NCI-H82 (cell line): ENCODE results near the gene SDK2.

Experiments
- DNase-seq: peaks from one replicate; lab custom pipeline; 2025; lab: John Stamatoyannopoulos, UW

SDK2 gene

DNA sequence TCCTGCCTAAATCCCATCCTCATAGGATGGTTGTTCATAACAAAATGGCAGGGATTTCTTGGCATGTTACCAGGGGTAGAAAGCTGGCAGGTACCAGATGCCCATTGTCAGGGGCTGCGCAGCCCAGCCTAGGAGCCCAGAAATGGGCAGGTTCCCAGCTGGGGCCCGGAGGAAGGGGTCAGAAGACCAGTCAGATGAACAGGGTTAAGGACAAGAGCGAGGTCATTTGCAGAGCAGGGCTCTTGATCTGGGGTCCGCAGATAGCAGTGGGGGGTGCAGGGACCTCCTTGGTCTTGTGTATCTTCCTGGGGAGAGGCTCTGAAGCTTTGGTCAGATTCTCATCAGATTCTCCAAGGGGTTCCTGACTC, 280.1 kb downstream of the SDK2 start:
- DNase-seq, result no peak

DNA sequence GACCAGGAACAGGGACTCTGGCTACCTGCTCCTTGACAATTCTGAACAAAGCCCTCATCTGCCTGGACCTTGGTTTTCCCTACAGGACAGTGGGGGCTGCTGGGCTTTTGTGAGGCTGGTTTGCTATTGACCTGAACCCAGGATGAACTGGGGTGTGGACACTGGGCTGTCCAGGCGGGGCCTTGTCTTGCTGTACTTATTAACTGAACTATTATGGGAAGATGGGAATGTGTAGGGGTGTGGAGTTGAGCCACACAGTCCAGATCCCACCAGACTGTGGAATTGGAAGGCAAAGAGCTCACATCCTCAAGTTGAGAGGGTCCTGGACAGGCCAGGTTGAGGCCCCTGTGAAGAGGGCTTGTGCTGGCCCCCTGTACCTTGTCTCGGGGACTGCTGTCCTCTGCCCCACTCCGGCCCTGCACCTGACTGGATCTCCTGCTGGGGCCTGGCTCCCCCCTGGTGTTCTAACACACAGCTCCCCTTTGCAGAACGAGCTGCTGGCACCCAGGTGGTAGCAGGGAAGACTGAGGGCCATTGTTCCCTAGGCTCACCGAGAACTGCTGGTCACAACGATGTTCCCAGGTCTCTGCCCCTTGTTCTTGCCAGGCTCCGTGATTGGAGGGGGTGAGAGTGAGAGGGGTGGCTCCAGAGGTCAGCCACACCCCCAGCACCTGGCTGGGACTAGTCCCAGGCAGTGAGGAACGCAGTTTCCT, 280.6 kb downstream of the SDK2 start:
- no peak for DNase-seq

DNA sequence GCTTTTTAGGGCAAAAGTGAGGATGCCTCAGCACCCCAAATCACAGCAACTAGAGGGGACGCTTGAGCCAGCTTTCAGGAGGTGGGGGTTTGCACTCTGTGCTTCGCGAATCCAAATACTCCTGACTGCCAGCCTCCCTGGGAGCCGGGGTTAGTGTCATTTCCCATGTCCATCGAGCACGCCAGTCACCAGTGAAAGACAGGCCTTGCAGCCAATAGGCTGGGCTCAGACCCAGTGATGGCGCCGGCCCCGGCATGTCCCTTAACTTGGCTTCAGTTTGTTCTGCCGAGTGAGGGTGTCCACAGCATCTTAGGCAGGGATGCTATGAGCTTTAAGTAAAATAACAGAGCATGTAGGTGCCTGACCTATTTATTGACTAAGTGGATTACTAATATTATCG, 281.5 kb downstream of the SDK2 start:
- DNase-seq, result no peak

DNA sequence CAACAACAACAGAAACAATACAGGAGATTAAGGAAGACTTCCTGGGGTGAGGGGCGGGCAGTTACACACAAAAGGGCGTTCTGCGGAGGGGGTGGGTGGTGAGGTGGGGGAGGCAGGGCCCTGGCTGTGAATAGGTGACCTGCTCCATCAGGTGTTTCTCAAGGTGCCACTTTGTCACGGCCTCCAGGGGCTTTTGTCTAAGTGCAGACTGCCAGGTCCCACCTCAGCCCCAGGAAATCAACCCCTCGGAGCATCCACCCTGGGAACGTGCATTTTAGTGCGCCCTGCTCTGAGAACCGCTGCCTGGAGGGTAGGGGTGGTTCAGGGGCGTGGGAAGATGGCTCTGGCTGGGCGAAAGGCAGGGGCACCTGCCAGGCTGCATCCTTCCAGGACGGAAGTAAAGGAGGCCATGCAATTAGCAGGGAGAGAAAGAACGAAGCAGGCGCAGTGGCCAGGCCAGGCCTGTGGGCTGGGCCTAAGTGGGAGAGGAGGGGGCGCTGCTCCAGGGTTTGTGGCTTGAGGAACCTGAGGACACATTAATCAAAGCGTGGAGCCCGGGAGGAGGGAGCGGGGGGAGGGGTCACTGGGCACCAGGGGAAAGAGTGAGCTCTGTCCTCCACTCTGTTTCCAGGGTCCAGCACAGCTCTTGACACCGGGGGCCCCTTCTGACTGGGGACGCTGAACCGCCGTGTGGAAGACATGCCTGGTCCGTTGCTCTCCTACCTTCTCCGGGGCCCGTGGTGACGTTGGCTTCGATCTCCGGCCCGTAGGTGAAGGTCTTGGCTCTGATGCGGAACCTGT, 283.1 kb downstream of the SDK2 start:
- peak; percentile 20 for DNase-seq

DNA sequence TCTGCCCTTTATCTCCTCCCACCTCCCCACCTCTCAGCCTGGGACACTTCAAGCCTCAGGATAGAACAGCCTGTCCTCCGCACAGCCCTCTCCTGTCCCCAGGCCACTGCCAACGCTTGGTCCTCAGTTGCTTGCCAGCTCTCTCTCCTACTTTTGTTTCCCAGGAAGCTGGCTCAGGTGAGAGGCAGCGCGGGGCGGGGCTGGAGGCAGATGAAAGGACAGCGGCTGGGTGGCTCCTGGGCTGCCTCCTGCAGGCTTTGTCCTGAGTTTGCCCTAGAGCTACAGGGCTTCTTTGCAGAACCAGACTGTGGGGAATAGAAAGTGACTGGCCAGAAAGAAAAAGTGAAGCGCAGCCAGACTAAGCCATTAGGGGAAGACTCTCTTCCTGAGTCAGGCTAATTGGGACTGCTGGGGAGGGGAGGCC, 284.2 kb downstream of the SDK2 start:
- no peak for DNase-seq

DNA sequence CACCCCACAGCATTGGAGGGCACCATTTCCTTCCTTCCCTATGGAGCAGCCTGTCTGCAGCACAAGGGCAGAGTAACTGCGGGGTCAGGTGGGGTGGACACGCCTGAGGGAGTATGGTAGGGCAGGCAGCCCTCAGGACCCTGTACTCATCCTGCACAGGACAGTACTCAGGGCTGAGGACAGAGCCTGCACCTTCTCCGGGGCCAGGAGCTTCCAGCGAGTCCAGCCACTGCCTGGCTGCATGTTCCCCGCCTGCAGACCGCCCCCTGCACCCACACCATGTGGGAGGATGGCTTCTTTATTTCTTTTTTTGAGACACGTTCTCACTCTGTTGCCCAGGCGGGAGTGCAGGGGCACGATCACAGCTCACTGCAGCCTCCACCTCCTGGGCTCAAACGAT, 284.9 kb downstream of the SDK2 start:
- DNase-seq, result no peak

DNA sequence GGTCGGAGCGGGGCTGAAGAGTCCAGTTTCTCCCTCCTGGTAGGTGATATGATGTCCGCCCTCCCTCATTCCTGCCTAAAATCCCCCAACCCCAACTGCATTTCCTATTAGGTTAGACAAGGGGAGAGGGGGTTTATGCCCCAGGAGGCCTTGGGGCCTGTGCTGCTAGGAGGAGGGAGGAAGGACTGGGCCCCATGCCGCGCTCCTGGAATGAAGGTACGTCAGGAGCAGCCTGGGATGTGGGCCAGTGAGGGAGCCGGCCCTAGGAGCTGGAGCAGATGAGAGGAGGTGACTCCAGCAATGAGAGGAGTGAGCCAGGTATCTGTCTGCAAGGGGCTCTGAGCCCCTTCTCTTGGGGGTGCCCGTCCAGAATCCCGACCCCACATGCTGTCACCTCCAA, 285.6 kb downstream of the SDK2 start:
- no peak for DNase-seq

DNA sequence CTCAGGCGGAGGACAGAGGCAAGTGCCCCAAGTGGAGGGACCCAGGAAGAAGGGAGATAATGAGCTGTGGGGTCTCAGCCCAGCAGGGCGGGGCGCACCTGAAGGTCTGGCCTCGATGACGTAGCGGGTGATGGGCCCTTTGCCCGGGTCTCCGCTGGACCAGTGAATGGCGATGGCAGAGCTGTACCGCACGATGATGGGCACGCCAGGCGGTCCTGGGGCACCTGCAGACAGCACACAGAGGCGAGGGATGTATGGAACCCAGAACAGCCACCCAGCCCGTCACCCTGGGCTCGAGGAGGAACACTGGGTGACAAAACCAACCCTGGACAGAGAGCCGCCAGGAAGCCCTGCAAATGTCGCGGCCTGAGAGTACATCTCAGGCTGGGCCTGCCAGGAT, 286.3 kb downstream of the SDK2 start:
- no peak for DNase-seq

DNA sequence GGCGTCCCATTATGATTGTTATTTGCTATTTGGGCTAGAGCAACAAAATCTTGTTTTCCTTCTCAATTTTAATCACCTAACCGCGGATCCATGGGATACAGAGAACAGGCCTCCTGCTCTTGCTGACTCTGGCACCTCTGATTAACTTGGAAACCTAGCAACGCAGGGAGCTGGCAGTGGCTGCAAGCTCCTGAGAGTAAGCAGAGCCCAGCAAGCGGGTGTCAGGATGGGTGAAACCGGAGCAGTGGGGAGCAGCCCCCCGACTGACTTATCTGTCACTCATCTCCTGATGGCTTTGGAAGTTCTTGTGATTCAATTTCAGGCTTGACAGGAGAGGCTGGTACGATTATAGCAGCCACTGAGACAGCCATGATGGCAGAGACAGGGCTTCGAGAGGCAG, 286.9 kb downstream of the SDK2 start:
- no peak for DNase-seq

DNA sequence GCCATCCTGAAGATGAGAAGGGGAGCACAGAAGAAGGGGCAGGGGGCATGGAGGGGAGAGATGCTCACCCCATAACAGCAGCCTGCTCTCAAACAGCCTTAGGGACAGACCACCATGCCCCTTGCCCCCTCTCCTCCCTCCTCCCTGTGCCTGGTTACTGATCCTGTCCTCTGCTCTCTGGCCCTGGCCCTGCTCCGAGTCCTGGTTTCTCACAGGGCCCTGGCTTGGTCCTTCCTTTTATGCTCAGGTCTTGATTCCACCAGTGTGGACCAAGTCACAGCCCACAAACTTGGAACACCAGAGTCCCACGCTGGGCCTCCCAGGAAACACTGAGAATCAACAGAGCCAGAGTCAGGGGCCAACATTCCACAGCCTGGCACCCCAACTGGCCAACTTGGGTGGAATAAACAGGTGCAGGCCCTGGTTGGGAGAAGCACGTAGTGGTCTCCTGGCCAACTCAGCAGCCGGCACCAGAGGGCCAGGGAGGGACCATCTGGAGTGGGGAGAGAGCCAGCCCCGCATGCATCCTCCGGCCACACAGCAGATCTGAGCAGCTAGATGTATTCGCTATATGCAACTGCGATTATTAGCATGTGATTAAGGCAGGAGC, 287.6 kb downstream of the SDK2 start:
- DNase-seq, result no peak

DNA sequence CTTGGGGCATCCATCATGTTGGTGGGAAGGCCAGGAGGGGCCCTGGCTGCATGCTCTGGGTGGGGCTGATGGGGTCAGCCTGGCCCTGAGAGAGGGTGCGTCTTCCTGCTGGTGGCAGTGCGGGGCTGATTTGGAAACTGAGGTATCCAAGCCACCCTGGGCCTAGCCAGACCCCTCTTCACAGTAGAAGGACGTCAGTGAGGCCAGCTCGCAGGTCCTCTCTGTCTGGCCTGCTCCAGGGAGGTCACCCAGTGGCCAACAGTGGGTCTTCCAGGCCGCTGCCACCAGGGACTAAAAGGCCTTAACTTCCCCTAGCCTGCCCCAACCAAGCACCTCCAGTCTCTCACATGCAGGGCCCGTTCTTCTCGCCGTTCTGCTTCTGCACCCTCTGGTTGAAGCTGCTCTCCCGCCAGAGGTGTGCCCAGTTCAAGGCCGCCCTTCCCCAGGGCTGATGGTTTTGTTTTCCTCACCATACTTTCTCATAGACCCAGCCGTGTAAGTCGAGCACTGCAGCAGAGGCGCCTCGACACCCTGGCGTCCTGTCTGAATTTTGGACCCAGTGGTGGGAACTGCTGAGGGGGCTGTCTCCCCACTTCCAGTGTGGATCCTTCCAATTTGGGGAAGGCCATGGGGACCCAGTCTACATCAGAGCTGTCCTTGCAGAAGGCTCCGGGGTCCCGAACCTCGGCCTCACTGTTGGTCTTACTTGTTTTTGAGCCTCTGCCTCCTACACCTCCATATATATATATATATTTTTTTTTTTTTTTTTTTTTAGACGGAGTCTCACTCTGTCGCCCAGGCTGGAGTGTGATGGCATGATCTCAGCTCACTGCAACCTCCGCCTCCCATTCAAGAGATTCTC, 289.6 kb downstream of the SDK2 start:
- no peak for DNase-seq

DNA sequence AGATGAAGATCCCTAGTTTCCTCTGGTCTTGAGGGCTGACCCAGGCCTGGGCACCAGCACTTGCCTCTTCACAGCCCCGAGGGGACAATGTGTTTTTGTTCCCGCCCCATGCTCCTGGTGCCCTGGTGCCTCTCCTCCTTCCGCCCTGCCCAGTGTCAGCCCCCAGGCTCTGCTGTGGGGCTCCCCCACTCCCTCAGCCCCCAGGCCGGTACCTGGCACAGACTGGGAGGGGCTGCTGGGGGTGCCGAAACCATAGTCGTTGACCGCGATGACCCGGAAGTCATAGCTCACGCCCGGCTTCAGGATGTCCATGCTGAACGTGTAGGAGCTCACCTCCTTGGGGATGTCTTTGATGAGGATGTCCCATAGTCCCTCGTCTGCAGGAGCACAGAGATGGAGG, 292.0 kb downstream of the SDK2 start:
- no peak for DNase-seq

DNA sequence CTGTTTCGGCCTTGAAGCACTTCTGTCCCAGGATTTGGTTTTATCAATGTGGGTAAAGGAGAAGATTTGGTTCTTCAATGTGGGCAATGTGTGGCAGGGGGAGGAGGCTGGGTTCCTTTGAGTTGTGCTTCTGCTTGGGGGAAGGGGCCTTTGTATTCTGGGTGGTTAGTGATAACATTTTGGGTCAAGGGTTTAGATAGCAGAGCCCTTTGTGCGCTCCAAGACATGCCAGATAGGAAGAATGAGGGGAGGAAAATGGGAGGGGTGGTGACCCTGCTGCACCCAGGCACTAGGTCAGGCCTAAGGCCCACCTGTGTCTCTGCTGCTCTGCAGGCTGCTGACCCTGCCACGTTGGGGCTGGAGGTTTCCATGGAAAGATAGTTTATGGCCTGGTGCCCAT, 292.5 kb downstream of the SDK2 start:
- DNase-seq, result no peak

DNA sequence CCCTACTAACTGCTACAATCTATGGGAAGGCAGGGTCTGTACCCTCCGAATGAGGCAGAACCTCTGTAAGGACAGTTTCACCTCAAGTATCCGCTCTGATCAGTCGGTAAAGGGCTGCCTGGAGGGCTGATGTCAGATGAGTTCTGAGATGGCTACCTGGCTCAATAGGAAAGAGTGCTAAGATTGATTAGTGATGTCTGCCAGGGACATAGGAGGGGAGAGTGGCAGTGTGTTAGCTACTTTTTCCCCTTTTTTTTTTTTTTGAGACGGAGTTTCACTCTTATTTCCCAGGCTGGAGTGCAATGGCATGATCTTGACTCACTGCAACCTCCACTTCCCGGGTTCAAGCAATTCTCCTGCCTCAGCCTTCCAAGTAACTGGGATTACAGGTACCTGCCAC, 293.4 kb downstream of the SDK2 start:
- DNase-seq, result no peak

DNA sequence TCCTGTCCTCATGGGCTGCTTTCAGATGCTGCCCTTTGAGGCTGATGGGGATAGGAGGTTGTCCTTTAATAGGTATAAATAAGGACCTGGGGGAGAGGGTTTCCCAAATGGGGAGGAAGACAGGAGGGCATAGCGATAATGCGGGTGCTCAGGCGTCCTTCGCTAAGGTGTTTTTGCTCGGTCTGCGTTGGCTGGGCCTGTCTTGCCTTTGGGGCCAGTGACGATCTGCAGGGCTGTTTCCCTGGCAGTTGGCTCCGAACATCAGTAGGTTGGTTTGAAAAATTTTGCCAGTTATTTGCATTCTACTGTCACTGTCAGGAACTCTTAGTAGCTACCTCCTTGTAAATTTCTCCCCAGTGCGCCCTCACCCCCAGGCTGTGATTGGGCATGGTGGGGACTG, 294.6 kb downstream of the SDK2 start:
- DNase-seq, result no peak

DNA sequence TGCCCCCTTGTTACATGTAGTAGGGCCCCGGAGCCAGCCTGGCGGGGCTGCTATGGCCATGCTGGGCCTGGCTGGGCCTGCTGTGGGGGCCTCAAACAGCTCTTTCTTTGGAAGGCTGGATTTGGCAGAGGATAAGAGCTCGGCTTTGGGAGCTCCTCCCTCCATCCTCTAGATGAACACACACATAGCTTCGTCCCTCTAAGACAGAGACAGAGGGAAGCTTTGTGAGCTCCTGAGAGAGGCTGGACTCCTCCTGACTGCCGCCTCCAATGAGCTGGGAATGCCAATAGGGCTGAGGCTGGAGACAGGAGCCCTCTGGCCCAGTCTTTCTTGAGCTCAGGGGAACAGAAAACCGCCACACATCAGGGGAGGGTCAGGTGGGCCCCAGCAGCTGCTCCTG, 295.1 kb downstream of the SDK2 start:
- peak; percentile 71 for DNase-seq

DNA sequence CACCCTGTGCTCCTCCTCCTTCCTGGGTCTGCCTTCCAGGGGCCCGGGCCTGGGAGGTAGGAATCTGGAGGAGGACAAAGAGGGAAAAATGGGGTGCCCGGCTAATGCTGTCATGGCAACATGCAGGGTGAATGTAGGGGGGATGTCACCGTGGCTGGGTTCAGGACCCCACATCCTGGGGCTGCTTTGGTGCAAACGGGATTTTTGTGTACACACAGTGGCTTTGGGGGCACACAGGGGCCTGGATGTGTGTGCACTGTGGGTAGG, 295.5 kb downstream of the SDK2 start:
- DNase-seq, result no peak

DNA sequence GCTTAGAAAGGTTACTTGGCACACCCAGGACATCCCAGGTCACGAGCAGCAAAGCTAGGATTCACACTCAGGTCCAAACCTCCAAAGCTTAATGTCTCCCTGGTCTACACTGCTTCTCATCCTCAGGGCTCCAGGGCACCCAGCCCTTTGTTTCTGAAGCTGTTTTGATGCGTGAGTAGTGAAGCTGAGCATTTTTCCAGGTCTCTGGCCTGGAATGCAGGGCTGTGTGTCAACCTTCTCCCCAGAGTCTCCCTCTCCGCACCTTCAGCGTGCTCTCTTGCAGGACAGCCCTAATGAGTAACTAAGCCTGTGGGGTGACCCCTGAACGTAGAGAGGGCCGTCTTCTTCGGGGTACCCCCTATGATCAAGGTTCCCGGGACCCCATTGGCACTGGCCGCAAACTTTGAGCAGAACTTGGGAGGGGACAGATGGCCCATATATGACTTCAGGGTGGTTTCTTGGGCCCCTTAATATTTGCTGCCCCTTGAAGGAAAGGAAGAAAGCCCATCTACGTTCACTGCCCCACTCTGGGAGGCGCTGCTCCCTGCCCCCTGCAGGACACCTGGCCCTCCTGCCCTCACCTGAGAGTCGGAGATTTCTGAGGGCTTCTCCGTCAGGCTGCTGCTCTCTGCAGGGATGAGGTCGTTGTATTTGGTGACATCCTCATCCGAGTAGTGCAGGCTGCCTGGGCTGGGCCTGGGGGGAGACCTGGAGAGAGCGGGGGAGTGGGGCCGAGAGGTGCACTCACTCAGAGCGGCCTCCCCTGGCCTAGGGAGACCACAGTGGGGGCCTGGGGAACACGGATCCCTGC, 296.0 kb downstream of the SDK2 start:
- DNase-seq, result no peak

DNA sequence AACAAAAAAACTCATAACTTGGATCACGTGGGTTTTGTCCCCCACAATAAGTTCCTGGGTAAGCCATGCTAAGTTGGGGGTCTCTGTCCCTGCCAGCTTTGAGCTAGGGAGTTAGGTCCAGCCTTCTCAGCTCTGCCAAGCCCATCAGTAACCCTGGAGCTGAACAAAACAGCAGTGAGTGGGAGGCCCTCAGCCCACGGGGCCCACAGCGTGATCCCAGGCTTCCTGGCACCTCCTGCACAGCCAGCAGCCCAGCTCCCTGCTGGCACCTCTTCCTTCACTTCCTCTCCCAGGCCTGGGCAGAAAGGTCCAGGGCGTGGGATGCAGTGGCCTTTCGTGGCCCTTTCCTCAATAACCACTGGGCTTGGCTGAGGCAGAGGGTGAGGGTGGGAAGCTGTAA, 296.9 kb downstream of the SDK2 start:
- DNase-seq, result no peak

DNA sequence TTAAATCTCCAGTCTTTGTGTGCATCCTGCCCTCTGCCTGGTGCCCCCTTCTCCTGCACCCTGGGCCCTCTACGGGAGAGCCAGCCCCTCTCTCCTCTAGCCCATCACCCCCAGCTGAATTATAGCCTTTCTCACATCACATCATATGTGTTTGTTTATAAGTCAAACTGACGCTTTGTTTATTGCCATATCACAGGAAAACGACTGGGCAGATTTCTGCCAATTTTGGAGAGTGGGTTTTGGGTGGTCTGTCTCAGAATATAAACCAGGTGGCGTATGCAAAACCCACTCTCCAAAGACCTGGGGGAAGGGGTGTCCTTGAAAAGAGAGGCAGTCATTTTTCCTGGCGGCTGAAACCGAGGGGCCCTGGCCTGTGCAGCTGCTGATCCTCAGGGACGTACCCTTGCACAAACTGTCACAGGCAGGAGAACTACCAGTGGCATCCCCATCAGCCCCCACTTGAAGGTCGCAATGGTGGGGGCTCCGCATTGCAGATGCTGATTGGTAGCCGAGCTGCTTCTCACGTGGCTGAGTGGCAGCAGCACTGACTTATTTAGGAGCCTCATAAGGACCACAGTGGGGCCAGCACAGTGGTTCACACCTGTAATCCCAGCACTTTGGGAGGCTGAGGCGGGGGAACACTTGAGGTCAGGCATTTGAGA, 297.6 kb downstream of the SDK2 start:
- DNase-seq, result no peak

DNA sequence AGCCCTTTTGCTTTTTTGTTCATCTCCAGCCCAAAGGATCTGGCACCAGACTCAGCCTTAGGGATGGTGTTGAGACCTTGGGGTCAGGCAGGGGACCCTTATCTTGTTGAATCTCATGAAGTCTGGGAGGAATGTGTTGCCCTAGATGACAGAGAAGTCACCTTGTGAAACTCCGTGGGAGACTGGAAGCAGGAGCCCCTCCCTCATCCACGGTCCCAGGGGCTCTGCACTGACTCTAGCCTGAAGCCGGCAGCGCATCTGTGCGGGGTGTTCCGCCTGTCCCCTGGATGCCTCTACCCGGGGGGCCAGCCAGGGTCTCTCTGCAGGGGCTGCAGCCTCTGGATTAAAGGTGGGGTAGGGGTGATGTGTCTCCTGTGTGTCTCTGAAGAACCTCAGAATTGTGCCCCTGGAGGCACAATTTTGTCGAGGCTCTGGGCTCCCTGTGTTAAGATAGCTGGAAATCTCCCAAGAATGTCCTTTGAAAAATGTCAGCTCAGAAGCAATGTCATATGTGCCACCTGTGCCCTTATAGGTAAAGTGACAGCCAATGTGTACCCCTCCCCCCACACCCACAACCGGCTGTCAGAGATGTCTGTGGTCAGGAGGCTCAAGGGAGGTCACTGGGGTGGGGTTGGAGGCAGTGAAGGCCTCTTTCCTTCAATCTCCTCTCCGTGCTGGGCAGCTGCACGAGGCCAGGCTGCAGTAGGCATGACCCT, 300.3 kb downstream of the SDK2 start:
- DNase-seq, result peak; percentile 68
